ENCODE measurements around the gene CLDN9.
"Not testable (repeated sequence)": the region's sequence is repeated elsewhere in the genome, so short reads cannot be mapped to it uniquely, and the experiment has no call there.

- not testable (repeated sequence) for TF ChIP-seq CTCF (IDR thresholded peaks at IDR 0.05; ENCODE audit: poor library complexity); EZH2 (IDR thresholded peaks at IDR 0.05; ENCODE audit: borderline replicate concordance)
These were observed 40.6 kb downstream of the CLDN9 start for GRCh38 chr16:3053330-3053710.
